Lung microvascular endothelial cell (primary cell): ENCODE data around the gene TAF10. TPM values are rescaled to one million over a fixed set of nuclear protein-coding genes. Genes with fewer than 3 reads are reported as not detected.
A peak's percentile ranks its signal among the peaks of the same experiment; 100 is the strongest.

Experiments
- DNase-seq, 2 donors: peaks; one replicate each; pipeline versions ENCODE4 v3.0.0 to v3.0.0-alpha.2; 2010; ENCODE audit warnings: low read depth in 2 of 2
- total RNA-seq: library from RNA; depleted of rRNA; stranded (reverse); fragments of >200 nt; gene quantifications from 2 replicates; pipeline ENCODE4 v1.2.1, GENCODE V29; 2014

Gene TAF10
- total RNA-seq, 1 donor from 2014 or later = 34.1 TPM

DNA sequence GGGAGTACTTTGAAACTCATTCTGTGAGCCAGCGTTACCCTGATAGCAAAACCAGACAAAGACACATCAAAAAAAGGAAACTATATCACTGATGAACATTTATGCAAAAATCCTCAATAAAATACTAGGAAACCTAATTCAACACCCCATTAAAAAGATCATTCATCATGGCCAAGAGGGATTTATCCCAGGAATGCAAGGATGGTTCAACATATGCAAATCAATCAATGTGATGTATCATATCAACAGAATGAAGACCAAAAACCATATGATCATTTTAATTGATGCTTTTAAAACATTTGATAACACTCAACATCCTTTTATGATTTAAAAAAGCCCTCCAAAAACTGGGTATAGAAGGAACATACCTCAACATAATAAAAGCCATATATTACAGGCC is 28.4 kb downstream of the TAF10 start:
- no peak for DNase-seq

DNA sequence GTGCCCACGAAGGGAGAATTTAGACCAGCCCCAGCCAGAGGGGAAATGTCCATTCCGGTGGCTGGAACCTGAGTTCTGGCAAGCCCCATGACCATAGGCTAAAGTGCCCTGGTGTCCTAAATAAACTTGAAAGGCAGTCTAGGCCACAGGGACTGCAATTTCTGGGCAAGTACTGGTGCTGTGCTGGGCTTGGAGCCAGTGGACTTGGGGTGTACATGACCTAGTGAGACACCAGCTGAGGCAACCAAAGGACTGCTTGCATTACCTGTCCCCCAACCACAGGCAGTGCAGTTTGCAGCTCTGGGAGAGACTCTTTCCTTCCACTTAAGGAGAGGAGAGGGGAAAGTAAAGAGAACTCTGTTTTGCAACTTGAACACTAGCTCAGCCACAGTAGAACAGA is 32.3 kb downstream of the TAF10 start:
- DNase-seq = no peak

DNA sequence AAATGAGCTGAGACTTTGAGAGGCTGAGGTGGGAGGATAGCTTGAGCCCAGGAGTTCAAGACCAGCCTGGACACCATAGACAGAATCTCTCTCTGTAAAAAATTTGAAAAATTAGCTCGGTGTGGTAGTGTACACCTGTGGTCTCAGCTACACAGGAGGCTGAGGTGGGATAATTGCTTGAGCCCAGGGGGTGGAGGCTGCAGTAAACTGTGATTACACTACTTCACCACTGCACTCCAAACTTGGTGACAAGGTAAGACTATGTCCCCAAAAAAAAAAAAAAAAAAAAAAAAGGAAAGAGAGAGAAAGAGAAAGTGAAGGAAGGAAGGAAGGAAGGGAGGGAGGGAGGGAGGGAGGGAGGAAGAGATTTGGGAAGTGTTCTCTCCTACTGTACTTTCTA is 33.9 kb downstream of the TAF10 start:
- no peak for DNase-seq

DNA sequence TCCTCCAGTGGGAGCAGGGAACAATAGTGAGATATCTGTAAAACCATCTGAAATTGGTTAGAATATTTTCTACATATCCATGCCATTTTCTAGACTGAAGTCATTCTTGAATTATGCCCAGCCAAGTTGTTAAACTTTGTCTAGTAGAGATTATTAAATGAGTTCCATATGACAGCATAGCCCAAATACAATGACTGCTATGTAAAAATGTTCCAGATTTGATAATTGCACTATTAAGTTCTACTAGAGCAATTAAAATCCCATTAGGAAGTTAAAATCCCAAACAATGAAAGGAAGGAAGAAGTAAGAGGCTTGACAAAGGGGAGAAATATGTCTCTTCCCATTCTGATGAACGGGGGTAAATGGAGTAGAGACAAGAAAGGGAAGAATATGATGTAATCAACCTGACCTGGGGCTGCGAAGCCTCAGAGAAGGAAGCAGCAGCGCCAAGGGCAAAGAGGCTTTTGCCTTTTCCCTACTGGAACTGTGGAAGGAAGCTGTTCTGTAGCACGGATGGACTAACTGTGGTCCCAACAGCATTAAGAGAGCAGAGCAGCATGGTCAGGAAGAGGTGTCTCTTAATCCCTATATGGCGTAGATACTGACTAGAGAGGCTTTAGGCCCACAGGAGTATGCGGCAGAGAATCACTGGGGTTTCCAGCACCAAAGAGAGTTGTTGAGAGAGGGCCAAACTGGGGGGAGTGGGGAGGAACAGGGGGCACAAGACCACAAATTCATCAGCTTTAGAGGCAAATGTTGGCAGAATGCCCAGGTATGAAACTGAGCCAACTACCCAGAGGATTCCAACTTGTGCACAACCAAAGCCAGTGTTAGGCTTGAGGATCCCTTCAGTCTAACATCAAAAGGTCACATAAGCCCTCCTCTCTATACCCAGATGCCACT is 35.3 kb downstream of the TAF10 start:
- DNase-seq = peak; percentile 75 to 77

DNA sequence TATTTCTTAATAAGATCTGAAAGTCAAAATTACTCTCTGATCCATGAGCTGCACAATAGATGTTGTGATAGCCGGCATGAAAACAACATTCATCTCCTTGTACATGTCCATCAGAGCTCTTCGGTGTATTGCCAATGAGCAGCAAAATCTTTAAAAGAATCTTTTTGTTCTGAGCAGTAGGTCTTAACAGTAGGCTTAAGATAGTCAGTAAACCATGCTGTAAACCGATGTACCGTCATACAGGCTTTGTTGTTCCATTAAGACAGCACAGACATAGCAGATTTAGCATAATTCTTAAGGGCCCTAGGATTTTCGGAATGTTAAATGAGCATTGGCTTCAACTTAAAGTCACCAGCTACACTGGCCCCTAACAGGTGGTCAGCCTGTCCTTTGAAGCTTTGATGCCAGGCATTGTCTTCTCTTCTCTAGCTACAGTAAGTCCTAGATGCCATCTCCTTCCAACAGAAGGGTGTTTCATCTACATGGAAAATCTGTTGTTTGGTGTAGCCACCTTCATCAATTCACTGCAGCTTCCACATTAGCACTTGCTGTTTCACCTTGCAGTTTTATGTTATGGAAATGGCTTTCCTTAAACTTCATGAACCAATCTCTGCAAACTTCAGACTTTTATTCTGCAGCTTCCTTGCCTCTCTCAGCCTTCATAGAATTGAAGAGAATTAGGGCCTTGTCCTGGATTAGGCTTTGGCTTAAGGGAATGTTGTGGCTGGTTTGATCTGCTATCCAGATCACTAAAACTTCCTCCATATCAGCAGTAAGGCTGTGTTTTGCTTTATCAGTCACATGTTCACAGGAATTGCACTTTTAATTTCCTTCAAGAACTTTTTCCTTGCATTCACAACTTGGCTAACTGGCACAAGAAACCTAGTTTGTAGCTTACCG is 37.0 kb downstream of the TAF10 start:
- DNase-seq = no peak

DNA sequence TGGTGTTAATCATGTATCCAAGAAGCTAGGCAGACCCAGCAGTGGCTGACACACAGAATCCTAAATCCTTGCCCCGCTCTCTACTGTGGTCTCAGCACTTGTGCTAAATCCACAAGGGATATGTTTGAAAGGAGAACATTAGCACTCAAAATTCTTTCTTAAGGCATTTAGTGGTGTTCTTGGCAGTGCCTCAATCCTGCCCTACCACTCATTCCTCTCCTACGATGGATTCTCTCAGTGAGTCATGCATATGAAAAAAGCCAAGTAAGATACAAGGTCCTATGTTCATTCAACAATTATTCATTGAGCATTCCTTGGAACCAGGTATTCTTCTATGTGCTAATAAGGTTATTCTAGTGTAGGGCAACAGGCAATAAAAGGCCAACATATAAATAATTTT is 39.8 kb downstream of the TAF10 start:
- DNase-seq = peak in 1 of 2 donors; percentile 37

DNA sequence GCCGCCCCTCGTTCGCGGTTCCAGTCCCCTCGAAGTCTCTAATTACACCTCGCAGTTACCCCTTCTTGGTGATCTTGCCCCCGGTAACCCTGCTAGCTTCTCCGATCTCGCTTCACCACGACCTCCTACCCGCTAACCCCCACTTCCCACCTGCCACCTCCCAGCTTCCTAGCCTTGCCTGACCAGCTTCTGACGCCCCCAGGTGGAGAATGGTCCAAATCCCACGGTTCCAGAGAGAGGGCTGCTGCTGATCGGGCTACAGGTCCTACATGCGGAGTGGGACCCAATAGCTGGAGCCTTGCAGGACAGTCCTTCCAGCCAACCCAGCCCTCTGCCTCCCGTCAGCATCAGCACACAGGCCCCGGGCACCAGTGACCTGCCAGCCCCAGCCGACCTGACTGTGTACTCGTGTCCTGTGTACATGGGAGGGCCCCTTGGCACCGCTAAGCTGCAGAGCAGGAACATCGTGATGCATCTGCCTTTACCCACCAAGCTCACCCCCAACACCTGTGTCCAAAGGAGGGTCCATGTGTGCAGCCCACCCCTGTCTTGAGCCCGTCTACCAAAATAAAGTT is 40.5 kb downstream of the TAF10 start:
- no peak for DNase-seq

DNA sequence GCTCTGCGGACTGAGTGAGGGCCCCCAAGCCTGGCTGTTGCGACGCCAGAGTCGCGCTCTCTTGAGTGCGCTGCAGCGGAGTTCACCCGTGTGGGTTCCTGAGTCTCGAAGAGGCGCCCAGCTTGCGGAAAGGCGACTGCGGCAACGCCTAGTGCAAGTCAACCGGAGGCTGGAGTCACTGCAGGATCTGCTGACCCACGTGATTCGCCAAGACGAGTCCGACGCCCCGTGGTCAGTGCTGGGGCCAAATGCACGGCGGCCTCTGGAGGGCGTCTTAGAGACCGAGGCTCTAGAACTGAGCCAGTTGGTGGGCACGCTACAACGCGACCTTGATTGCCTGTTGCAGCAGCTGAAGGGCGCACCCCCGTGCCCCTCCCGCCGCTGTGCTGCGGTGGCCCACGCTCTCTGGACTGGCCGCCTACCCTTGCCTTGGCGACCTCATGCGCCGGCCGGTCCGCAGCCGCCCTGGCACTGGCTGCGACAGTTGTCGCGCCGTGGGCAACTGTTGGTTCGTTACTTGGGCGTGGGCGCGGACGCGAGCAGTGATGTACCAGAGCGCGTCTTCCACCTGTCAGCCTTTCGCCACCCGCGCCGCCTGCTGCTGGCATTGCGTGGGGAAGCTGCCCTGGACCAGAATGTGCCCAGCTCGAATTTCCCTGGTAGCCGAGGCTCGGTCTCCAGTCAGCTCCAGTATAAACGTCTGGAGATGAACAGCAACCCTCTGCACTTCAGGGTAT is 41.2 kb downstream of the TAF10 start:
- DNase-seq = no peak

DNA sequence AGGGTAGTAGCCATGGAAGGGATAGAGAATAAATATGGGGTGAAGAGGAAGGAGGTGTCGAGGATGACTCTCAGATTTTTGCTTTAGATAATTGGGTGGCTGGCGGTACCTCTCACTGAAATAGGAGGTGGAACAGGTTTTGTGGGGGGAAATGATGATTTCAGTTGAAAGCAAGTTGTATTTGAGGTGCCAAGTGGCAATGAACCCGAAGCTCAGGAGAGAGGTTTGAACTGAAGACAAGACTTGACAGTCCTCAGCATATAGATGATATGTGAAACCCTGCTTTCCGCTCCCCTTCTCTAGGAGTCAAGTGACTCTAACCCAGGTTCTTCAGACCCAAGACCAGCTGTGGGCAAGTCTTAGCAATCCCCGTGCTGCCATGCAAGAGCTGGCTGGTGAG is 42.3 kb downstream of the TAF10 start:
- DNase-seq = no peak

DNA sequence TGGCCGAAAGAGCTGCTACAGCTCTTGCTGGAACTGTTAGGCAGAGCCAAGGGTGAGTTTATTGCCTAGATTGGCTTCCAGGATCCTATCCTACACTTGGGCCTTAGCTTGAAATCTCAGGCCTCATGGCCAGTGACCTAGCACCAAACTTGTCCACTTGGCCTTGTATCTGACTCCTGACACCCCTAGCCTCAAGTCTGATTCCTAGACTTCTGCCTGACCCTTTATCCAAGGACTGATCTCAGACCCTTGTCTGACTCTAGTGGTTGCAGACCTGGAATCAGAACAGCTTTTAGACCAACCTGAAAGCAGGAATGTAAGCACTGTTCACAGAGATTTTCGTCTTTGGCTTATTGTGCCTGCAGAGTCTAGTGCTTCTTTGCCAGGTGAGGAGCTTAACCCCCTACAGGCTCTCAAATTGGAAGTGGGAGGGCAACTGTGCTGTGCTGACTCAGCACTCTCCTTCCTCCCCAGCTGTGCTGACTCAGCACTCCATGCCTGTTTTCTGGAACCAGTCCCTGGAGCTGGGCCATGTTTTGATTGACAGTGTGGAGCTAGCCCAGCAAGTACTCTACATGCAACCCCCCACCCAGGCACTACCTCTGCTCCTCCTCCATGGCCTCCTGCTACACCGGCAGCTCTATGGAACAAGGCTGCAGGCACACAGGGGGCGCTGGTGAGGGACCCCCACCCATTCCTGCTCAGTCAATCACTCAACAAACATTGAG is 43.7 kb downstream of the TAF10 start:
- DNase-seq = peak; percentile 80 to 84

DNA sequence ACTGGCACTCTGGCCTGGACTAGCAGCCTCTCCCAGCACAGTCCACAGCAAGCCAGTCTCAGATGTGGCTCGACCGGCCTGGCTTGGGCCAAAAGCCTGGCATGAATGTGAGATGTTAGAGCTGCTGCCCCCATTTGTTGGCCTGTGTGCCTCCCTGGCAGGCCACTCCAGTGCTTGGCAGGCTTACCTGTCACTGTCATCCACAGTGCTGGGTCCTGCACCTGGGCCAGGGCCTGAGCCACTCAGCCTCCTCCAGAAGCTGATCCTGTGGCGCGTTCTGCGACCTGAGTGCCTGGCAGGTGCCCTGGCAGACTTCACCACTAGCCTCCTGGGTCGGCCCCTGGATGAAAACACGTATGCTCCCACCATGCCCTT is 44.7 kb downstream of the TAF10 start:
- DNase-seq = no peak

DNA sequence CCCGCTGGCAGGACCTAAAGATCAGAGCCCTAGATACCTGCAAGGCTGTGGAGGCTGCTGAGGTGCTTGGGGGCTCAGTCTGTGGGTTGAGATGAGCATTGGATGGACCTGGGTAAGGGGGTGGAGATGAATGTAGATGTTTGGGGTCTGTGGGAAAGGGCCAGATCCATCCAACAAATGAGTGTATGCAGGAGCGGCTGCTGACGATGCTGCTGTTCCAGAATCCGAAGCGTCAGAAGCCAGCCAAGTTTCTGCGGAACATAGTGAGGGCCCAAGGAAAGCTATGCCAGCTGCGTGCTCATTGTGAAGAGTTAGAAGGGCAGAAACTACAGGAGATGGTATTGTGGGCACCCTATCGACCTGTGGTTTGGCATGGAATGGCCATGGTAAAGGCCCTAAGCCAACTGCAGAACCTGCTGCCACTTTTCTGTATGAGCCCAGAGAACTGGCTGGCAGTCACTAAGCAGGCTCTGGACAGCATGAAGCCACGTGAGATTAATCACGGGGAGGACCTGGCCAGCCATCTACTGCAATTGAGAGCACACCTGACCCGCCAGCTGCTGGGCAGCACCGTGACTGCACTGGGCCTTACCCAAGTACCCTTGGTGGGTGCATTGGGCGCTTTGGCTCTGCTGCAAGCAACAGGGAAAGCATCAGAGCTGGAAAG is 45.2 kb downstream of the TAF10 start:
- no peak for DNase-seq

DNA sequence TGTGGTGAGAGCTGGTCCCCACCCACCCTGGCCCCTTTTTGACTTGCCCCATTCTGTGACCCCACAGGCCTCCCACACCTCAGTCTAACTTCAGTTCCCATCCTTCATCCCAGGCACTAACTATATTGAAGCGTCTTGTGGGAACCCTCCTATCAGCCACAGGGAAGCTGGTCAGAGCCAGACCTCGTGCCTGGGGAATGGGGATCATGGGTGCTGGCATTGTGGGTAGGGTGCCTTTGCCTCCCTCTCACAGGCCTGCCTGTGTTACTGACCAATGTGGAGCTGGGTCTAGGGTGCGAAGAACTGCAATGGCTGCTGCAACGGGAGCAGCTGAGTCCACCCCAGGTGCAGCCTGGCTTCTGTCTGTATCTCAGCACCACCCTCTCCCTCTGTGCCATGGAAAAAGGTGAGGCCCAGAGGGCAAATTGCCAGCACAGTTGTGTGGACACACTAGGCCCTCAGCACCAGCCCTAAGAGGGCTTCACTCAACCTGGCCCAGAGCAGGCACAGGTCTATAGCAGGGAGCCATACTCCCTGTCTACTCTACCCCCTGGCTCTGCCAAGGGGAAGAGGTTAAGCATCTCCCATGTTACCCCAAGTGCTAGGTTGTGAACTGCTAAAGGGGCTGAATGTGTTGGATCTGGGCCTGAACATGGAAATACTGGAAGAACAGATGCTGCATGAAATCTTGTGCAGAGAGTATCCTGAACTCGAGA is 45.9 kb downstream of the TAF10 start:
- DNase-seq = no peak

DNA sequence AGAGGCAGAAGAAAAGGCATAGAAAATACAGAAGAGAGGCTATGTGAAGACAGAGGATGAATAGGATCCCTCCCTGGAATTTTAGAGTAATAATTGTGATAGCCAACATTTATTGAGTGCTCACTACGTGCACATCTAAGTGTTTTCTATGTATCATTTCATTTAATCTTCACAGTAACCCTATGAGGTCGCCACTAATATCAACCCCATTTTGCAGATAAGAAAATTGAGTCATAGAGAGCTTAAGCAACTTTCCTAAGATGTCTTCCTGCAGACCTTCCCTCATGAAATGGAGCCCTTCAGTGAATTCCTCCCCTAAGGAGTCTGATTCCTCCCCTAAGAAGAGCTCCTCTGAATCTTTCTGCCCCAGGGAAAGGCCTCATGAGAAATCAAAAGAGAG is 46.7 kb downstream of the TAF10 start:
- no peak for DNase-seq

DNA sequence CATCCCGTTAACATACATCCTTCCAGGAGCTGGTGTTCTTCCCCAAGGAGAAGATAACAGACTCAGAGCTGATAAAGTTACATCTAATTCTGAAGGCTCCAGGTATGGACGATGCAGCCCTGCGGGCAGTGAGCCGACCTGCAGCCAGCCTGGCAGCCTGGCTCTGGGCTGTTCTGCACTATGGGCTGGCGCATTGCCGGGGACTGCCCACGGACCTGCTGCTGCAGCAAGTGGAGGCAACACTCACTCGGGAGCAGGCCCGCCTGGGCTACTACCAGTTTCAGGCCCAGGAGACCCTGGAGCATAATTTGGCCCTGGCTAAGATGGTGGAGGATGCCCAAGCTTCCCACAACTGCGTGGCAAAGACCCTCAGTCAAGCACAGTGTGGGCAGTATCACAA is 48.3 kb downstream of the TAF10 start:
- no peak for DNase-seq

DNA sequence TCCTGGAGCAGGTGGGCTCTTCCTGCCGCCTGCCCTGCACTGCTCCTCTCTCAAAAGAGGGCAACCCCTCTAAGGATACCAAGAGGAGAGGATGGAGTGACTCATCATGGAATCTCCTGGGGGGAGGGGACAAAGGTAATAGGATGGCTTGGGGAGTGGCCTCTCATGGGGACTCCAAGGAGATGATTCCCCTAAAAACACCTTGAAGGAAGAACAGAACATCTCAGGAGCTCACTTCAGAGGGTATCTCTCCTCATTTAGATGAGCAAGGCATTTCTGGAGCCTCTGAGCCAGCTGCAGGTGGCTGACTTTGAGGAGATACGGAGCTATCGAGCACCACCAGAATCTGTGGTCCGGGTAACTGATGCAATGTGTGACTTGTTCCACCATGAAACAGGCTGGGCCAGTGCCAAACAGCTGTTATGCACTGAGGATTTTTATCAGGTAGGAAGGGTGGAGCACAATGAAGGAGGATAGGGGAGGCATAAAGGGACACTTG is 48.8 kb downstream of the TAF10 start:
- DNase-seq = no peak

DNA sequence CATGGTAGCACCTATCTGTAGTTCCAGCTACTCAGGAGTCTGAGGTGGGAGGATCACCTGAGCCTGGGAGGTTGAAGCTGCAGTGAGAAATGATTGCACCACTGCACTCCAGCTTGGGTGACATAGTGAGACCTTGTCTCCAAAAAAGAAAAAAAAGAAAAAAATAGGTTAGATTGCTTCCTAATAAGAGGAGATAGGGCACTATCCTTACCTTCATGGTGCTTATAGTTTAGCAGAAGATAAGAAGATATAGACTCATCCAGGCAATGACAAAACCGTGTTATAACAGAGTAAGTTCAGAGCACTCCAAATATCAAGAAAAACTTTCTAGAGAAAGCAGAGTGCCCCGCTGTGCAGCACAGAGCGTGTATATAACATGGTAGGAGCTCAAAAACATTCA is 50.7 kb downstream of the TAF10 start:
- no peak for DNase-seq
